Skin epidermis (tissue), 12 donors: ENCODE data around the gene ZNF512B.
"Not testable (repeated sequence)": the region's sequence is repeated elsewhere in the genome, so short reads cannot be mapped to it uniquely, and the experiment has no call there.

ENCODE experiments used
- H3K27ac ChIP-seq, 21 experiments: fragments of 200-600 bp; sonication (generic) in 11 of 21; one replicate each; pipeline ENCODE4 v1.5.0; 2020; ENCODE audit warnings: mild to moderate bottlenecking in 3 of 21, inconsistent platforms in 2 of 21, moderate library complexity in 2 of 21
- H3K4me3 ChIP-seq, 7 experiments: fragments of 200-600 bp; sonication (generic) in 2 of 7; one replicate each; pipeline ENCODE4 v1.5.0; 2020; ENCODE audit warnings: inconsistent platforms in 2 of 7, mild to moderate bottlenecking in 2 of 7, moderate library complexity in 1 of 7

ZNF512B gene

GRCh38 chr20:63942250-63942951, 27.3 kb downstream of the ZNF512B start:
- Histone ChIP-seq H3K4me3 (no peak overlapping the region), H3K27ac (peak overlapping the region in 18 of 21 experiments; percentile 2 to 79 (median 64))

- peak overlapping the region in 1 of 7 experiments; percentile 22 for H3K4me3 ChIP-seq
- peak overlapping the region in 13 of 21 experiments; percentile 4 to 80 (median 49) for H3K27ac ChIP-seq
Observed at GRCh38 chr20:63941282-63942081, 28.2 kb downstream of the ZNF512B start.

- Histone ChIP-seq H3K27ac (peak overlapping the region in 7 of 21 experiments; percentile 4 to 80 (median 63)), H3K4me3 (no peak overlapping the region)
Observed at GRCh38 chr20:63940472-63941266, 29.1 kb downstream of the ZNF512B start.

- no peak overlapping the region for H3K4me3 ChIP-seq
- peak overlapping the region in 1 of 21 experiments; percentile 4 for H3K27ac ChIP-seq
Observed at GRCh38 chr20:63940071-63940471, 29.7 kb downstream of the ZNF512B start.

- peak overlapping the region in 1 of 21 experiments; percentile 30 for H3K27ac ChIP-seq
- no peak overlapping the region for H3K4me3 ChIP-seq
Observed at GRCh38 chr20:63939061-63939935, 30.4 kb downstream of the ZNF512B start.

GRCh38 chr20:63937596-63937995, 32.1 kb downstream of the ZNF512B start:
- Histone ChIP-seq H3K4me3 (no peak overlapping the region), H3K27ac (no peak overlapping the region)

GRCh38 chr20:63935447-63935846, 34.3 kb downstream of the ZNF512B start:
- no peak overlapping the region for H3K4me3 ChIP-seq

GRCh38 chr20:63934271-63935068, 35.3 kb downstream of the ZNF512B start:
- no peak overlapping the region for H3K27ac ChIP-seq
- H3K4me3 ChIP-seq: no peak overlapping the region

More at GRCh38 chr20:63935447-63935846, 34.3 kb downstream of the ZNF512B start:
- no peak overlapping the region for H3K27ac ChIP-seq

GRCh38 chr20:63933646-63934045, 36.1 kb downstream of the ZNF512B start:
- Histone ChIP-seq H3K27ac (no peak overlapping the region), H3K4me3 (no peak overlapping the region)

- H3K27ac ChIP-seq: no peak overlapping the region
- H3K4me3 ChIP-seq: no peak overlapping the region
Observed at GRCh38 chr20:63932606-63933160, 37.0 kb downstream of the ZNF512B start.

- no peak overlapping the region for H3K27ac ChIP-seq
- no peak overlapping the region for H3K4me3 ChIP-seq
Observed at GRCh38 chr20:63931735-63932134, 38.0 kb downstream of the ZNF512B start.

GRCh38 chr20:63930971-63931553, 38.7 kb downstream of the ZNF512B start:
- Histone ChIP-seq H3K4me3 (no peak overlapping the region), H3K27ac (no peak overlapping the region)

- not testable (repeated sequence) for H3K4me3 ChIP-seq, H3K27ac ChIP-seq
Observed at GRCh38 chr20:63929473-63929883, 40.3 kb downstream of the ZNF512B start.

- Histone ChIP-seq H3K4me3 (no peak overlapping the region), H3K27ac (no peak overlapping the region)
Observed at GRCh38 chr20:63929071-63929470, 40.7 kb downstream of the ZNF512B start.

GRCh38 chr20:63926298-63926697, 43.4 kb downstream of the ZNF512B start:
- H3K27ac ChIP-seq: no peak overlapping the region
- no peak overlapping the region for H3K4me3 ChIP-seq

GRCh38 chr20:63924241-63924640, 45.5 kb downstream of the ZNF512B start:
- no peak overlapping the region for H3K27ac ChIP-seq
- H3K4me3 ChIP-seq: no peak overlapping the region

GRCh38 chr20:63923651-63924050, 46.1 kb downstream of the ZNF512B start:
- no peak overlapping the region for H3K4me3 ChIP-seq
- no peak overlapping the region for H3K27ac ChIP-seq

GRCh38 chr20:63920226-63920625, 49.5 kb downstream of the ZNF512B start:
- Histone ChIP-seq H3K27ac (no peak overlapping the region), H3K4me3 (no peak overlapping the region)
